Esophagus squamous epithelium (tissue), 5 donors: ENCODE results near the gene USH1C. TPM values are rescaled to one million over a fixed set of nuclear protein-coding genes. Genes with fewer than 3 reads are reported as not detected.

ENCODE experiments used
- DNase-seq: peaks from one replicate; lab custom pipeline; 2025; lab: John Stamatoyannopoulos, UW
- H3K27ac ChIP-seq, 4 donors: fragments of 200-600 bp; sonication (generic); one replicate each; pipeline ENCODE4 v1.5.1; 2016 to 2019; ENCODE audit warnings: mild to moderate bottlenecking in 1 of 4
- H3K27me3 ChIP-seq, 4 donors: fragments of 200-600 bp; sonication (generic); 1 replicate in 3 of 4; 2 replicates in 1 of 4; pipeline versions ENCODE4 v1.5.1 to v1.6.0; 2017 to 2021; ENCODE audit warnings: antibody characterized with exemption in 1 of 4
- H3K36me3 ChIP-seq, 3 donors: fragments of 200-600 bp; sonication (generic); one replicate each; pipeline ENCODE4 v1.5.1; 2016 to 2019
- H3K4me1 ChIP-seq, 3 donors: fragments of 200-600 bp; sonication (generic); one replicate each; pipeline ENCODE4 v1.5.1; 2017 to 2019
- H3K4me3 ChIP-seq, 4 donors: fragments of 200-600 bp; sonication (generic); 1 replicate in 3 of 4; 2 replicates in 1 of 4; pipeline ENCODE4 v1.5.1; 2016 to 2019; ENCODE audit warnings: mild to moderate bottlenecking in 2 of 4, moderate library complexity in 1 of 4
- H3K9me3 ChIP-seq, 3 donors: fragments of 200-600 bp; sonication (generic); one replicate each; pipeline ENCODE4 v1.5.1; 2016 to 2019
- POLR2A ChIP-seq, 4 donors: fragments of 450-650 bp; IDR thresholded peaks; one replicate each; pipeline ENCODE4 v1.6.1; 2017; ENCODE audit warnings: antibody characterized with exemption in 4 of 4, mild to moderate bottlenecking in 4 of 4, moderate library complexity in 3 of 4
- WGBS, 2 donors: methylation state at CpG; one replicate each; pipeline ENCODE4 v1.1.5; 2018; 5-methylcytosine and 5-hydroxymethylcytosine counted together
- intact Hi-C: fragments of 100-400 bp; cut with DNase I; formaldehyde crosslinking; loops from one replicate; pipeline ENCODE4 v1.15.0; 2022
- total RNA-seq, 4 donors: library from RNA; depleted of rRNA; stranded (reverse); fragments of >200 nt; gene quantifications; one replicate each; pipeline ENCODE4 v1.1.0, GENCODE V29; 2016
- TF ChIP-seq, protein P1 (sequence below), 6 experiments: fragments of 450-650 bp in 4 of 6; fragments of 200-600 bp in 2 of 6; sonication (generic) in 2 of 6; IDR thresholded peaks; one replicate each; pipeline ENCODE4 v1.5.1; 2016 to 2019; ENCODE audit warnings: antibody characterized with exemption in 6 of 6, mild to moderate bottlenecking in 4 of 6, moderate library complexity in 4 of 6
- donor health status: DM: yes; HTN: yes; CAD: no.

USH1C gene
- total RNA-seq, 4 donors from 2014 or later = not detected

GRCh38 chr11:17524221-17524620 lies 20.0 kb downstream of the USH1C start:
- no peak overlapping the region for H3K4me3 ChIP-seq
- no peaks in the 10 kb centered on the region for H3K36me3 ChIP-seq
- H3K27me3 ChIP-seq = peaks cover 0 to 22% (median 0%) of the 10 kb centered on the region in 4 donors
- no peak for DNase-seq
- H3K27ac ChIP-seq = no peak overlapping the region
- 92 to 94% methylated on average over 2 to 7 of the region's 9 CpGs for WGBS, 2 donors
- no peaks in the 10 kb centered on the region for H3K4me1 ChIP-seq
- intact Hi-C loops = no loop called here
- TF ChIP-seq, protein P1, sequence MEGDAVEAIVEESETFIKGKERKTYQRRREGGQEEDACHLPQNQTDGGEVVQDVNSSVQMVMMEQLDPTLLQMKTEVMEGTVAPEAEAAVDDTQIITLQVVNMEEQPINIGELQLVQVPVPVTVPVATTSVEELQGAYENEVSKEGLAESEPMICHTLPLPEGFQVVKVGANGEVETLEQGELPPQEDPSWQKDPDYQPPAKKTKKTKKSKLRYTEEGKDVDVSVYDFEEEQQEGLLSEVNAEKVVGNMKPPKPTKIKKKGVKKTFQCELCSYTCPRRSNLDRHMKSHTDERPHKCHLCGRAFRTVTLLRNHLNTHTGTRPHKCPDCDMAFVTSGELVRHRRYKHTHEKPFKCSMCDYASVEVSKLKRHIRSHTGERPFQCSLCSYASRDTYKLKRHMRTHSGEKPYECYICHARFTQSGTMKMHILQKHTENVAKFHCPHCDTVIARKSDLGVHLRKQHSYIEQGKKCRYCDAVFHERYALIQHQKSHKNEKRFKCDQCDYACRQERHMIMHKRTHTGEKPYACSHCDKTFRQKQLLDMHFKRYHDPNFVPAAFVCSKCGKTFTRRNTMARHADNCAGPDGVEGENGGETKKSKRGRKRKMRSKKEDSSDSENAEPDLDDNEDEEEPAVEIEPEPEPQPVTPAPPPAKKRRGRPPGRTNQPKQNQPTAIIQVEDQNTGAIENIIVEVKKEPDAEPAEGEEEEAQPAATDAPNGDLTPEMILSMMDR (IDR thresholded peaks at IDR 0.05) = no peak
- no peak for TF ChIP-seq POLR2A (IDR thresholded peaks at IDR 0.05)
- H3K9me3 ChIP-seq = no peaks in the 10 kb centered on the region

GRCh38 chr11:17522655-17523054 lies 21.6 kb downstream of the USH1C start:
- Histone ChIP-seq H3K4me1 (no peaks in the 10 kb centered on the region), H3K36me3 (no peaks in the 10 kb centered on the region), H3K4me3 (no peak overlapping the region), H3K27ac (no peak overlapping the region), H3K9me3 (no peaks in the 10 kb centered on the region), H3K27me3 (peaks cover 0 to 13% (median 0%) of the 10 kb centered on the region in 4 donors)
- no peak for DNase-seq
- intact Hi-C loops = no loop called here
- TF ChIP-seq POLR2A (IDR thresholded peaks at IDR 0.05) = no peak
- TF ChIP-seq, protein P1 (IDR thresholded peaks at IDR 0.05) = no peak
- WGBS, 2 donors = 63 to 74% methylated on average over 2 to 7 of the region's 17 CpGs

- Histone ChIP-seq H3K36me3 (no peaks in the 10 kb centered on the region), H3K27me3 (peaks cover 0 to 3% (median 0%) of the 10 kb centered on the region in 4 donors), H3K4me3 (no peak overlapping the region), H3K27ac (no peak overlapping the region), H3K9me3 (no peaks in the 10 kb centered on the region), H3K4me1 (no peaks in the 10 kb centered on the region)
- TF ChIP-seq, protein P1 (IDR thresholded peaks at IDR 0.05) = no peak
- TF ChIP-seq POLR2A (IDR thresholded peaks at IDR 0.05) = no peak
- DNase-seq = no peak
- 60 to 73% methylated on average over 11 of the region's 11 CpGs for WGBS, 2 donors
- intact Hi-C loops = no loop called here
Measured at GRCh38 chr11:17521106-17521900, 22.9 kb downstream of the USH1C start.

- WGBS, 2 donors = 68 to 76% methylated on average over 7 of the region's 7 CpGs
Measured at GRCh38 chr11:17519061-17519885, 24.9 kb downstream of the USH1C start.

More at GRCh38 chr11:17519061-17519885, 24.9 kb downstream of the USH1C start:
- Histone ChIP-seq H3K4me1 (no peaks in the 10 kb centered on the region), H3K27me3 (no peaks in the 10 kb centered on the region), H3K4me3 (no peak overlapping the region), H3K9me3 (no peaks in the 10 kb centered on the region), H3K27ac (no peak overlapping the region), H3K36me3 (no peaks in the 10 kb centered on the region)
- TF ChIP-seq, protein P1 (IDR thresholded peaks at IDR 0.05) = no peak
- no peak for TF ChIP-seq POLR2A (IDR thresholded peaks at IDR 0.05)
- intact Hi-C loops = no loop called here
- DNase-seq = no peak
